HCT116 (cell line): ENCODE measurements around the gene NFIX. TPM values are rescaled to one million over a fixed set of nuclear protein-coding genes. Genes with fewer than 3 reads are reported as not detected.

Source experiments
- ATAC-seq: fragments of 200-7000 bp; cut with Tn5 transposase; 2 replicates; pipeline ENCODE4 v1.9.1; 2020; ENCODE audit warnings: mild to moderate bottlenecking, moderate library complexity
- BruUV-seq: library from RNA; stranded (reverse); fragments of 400-500 nt; replicated peaks from 2 replicates; lab custom pipeline; 2021; lab: Mats Ljungman, UMichigan
- CTCF ChIA-PET: fragments of 300-600 bp; sonication (Branson Sonifier 250); formaldehyde crosslinking; loops from one replicate; lab custom pipeline; 2021; ENCODE audit warnings: antibody characterized with exemption; lab: Charles Lee
- POLR2A ChIA-PET: fragments of 300-600, 350-600 bp; sonication (Branson Sonifier 250); formaldehyde crosslinking; loops from one replicate; lab custom pipeline; 2021; ENCODE audit warnings: antibody characterized with exemption; lab: Charles Lee
- RAD21 ChIA-PET, 2 experiments: fragments of 300-600 bp; sonication (Branson Sonifier 250); formaldehyde crosslinking; loops; one replicate each; lab custom pipeline; 2023; ENCODE audit warnings: low total read pairs in 2 of 2; ENCODE audit not compliant: uncharacterized antibody in 2 of 2, unreplicated experiment in 2 of 2, low non-redundant PET in 1 of 2; lab: Charles Lee
- DNase-seq: peaks from one replicate; pipeline ENCODE4 v3.0.0-alpha.2; 2010; ENCODE audit warnings: low read depth, low spot score
- H2AFZ ChIP-seq: fragments of 200-600 bp; shearing (Covaris generic), sonication (generic); 2 replicates; pipeline ENCODE4 v1.6.1; 2017; ENCODE audit warnings: low read depth, mixed run types, mixed read lengths, antibody characterized with exemption, low read length; ENCODE audit not compliant: poor library complexity, severe bottlenecking
- H3K27ac ChIP-seq: 2 replicates; pipeline ENCODE4 v1.5.1; 2012; ENCODE audit warnings: low read depth, low read length
- H3K27me3 ChIP-seq: fragments of 200-600 bp; sonication (generic); 2 replicates; pipeline ENCODE4 v1.6.1; 2016; ENCODE audit warnings: mixed run types, low read length, mixed read lengths; ENCODE audit not compliant: insufficient read depth
- H3K36me3 ChIP-seq, 2 experiments: fragments of 200-500 bp in 1 of 2; fragments of 200-600 bp in 1 of 2; sonication (Bioruptor generic) in 1 of 2; sonication (generic) in 1 of 2; 2 replicates each; pipeline versions ENCODE4 v1.5.1 to v1.6.1; 2014 to 2016; ENCODE audit warnings: low read length in 2 of 2, inconsistent platforms in 1 of 2, mixed read lengths in 1 of 2, mixed run types in 1 of 2; ENCODE audit not compliant: insufficient read depth in 2 of 2, control insufficient read depth in 1 of 2
- H3K4me1 ChIP-seq, 2 experiments: fragments of 200-600 bp in 1 of 2; sonication (generic) in 1 of 2; 2 replicates each; pipeline versions ENCODE4 v1.5.1 to v1.6.1; 2012 to 2017; ENCODE audit warnings: low read length in 2 of 2, inconsistent platforms in 1 of 2, mild to moderate bottlenecking in 1 of 2, mixed read lengths in 1 of 2, mixed run types in 1 of 2, moderate library complexity in 1 of 2; ENCODE audit not compliant: insufficient read depth in 2 of 2, control insufficient read depth in 1 of 2
- H3K4me2 ChIP-seq: fragments of 200-600 bp; sonication (generic); 2 replicates; pipeline ENCODE4 v1.6.1; 2017; ENCODE audit warnings: mixed run types, low read length, mixed read lengths
- H3K4me3 ChIP-seq, 2 experiments: fragments of 200-600 bp in 1 of 2; sonication (generic) in 1 of 2; replicated peaks in 1 of 2; 2 replicates each; pipeline ENCODE4 v1.5.1; 2011 to 2016; ENCODE audit warnings: low read length in 2 of 2, control low read depth in 1 of 2, low read depth in 1 of 2, mild to moderate bottlenecking in 1 of 2, mixed read lengths in 1 of 2, mixed run types in 1 of 2
- H3K79me2 ChIP-seq: fragments of 200-600 bp; sonication (generic); 2 replicates; pipeline ENCODE4 v1.6.1; 2017; ENCODE audit warnings: mild to moderate bottlenecking, mixed run types, low read length, moderate library complexity, mixed read lengths; ENCODE audit not compliant: insufficient read depth
- H3K9ac ChIP-seq: fragments of 200-600 bp; sonication (generic); 2 replicates; pipeline ENCODE4 v1.6.1; 2016; ENCODE audit warnings: low read length, mixed read lengths
- H3K9me2 ChIP-seq: fragments of 200-600 bp; sonication (generic), shearing (Covaris generic); 2 replicates; pipeline ENCODE4 v1.6.1; 2017; ENCODE audit warnings: mixed run types, mild to moderate bottlenecking, moderate library complexity; ENCODE audit not compliant: insufficient read depth
- H3K9me3 ChIP-seq, 2 experiments: fragments of 200-500 bp in 1 of 2; fragments of 200-600 bp in 1 of 2; sonication (Bioruptor generic) in 1 of 2; sonication (generic) in 1 of 2; 2 replicates each; pipeline ENCODE4 v1.6.1; 2014 to 2017; ENCODE audit warnings: low read length in 2 of 2, mixed read lengths in 2 of 2, inconsistent platforms in 1 of 2, low read depth in 1 of 2, mild to moderate bottlenecking in 1 of 2, mixed run types in 1 of 2, moderate library complexity in 1 of 2; ENCODE audit not compliant: control insufficient read depth in 1 of 2, insufficient read depth in 1 of 2
- H4K20me1 ChIP-seq: fragments of 200-600 bp; sonication (generic), shearing (Covaris generic); 2 replicates; pipeline ENCODE4 v1.6.1; 2017; ENCODE audit warnings: mixed run types, mild to moderate bottlenecking, moderate library complexity; ENCODE audit not compliant: insufficient read depth
- CBX3 ChIP-seq: IDR thresholded peaks from 2 replicates; pipeline ENCODE4 v1.6.1; 2012; ENCODE audit warnings: low read depth
- EZH2 ChIP-seq: fragments of 200-600 bp; sonication (generic); IDR thresholded peaks from 2 replicates; pipeline ENCODE4 v1.6.1; 2017; ENCODE audit warnings: antibody characterized with exemption, mixed run types
- POLR2AphosphoS5 ChIP-seq: IDR thresholded peaks from 2 replicates; pipeline ENCODE4 v1.6.1; 2011; ENCODE audit warnings: mild to moderate bottlenecking, low read depth, low read length, moderate library complexity
- RAD21 ChIP-seq: IDR thresholded peaks from 2 replicates; pipeline ENCODE4 v1.6.1; 2012; ENCODE audit warnings: low read depth, mild to moderate bottlenecking
- TCF7L2 ChIP-seq: IDR thresholded peaks from 2 replicates; pipeline ENCODE4 v1.7.0; 2011; ENCODE audit warnings: borderline replicate concordance, inconsistent platforms; ENCODE audit not compliant: insufficient read depth, insufficient read length; ENCODE audit errors: extremely low read depth
- intact Hi-C: fragments of 100-400 bp; cut with micrococcal nuclease; formaldehyde crosslinking; loops from 2 replicates; pipeline ENCODE4 v1.10.0; 2022
- total RNA-seq: library from RNA; stranded (reverse); gene quantifications from one replicate; pipeline ENCODE4 v1.2.1, GENCODE V29; 2021; ENCODE audit not compliant: unreplicated experiment
- TF ChIP-seq, protein P1 (sequence below), 3 experiments: fragments of 200-600 bp in 1 of 3; sonication (generic) in 1 of 3; IDR thresholded peaks in 2 of 3; conservative IDR thresholded peaks in 1 of 3; 2 replicates each; pipeline ENCODE4 v1.5.1; 2012 to 2017; ENCODE audit warnings: low read depth in 2 of 3, low read length in 2 of 3, antibody characterized with exemption in 1 of 3, borderline replicate concordance in 1 of 3, control low read depth in 1 of 3, mild to moderate bottlenecking in 1 of 3, mixed read lengths in 1 of 3, mixed run types in 1 of 3, moderate library complexity in 1 of 3; ENCODE audit not compliant: insufficient read depth in 1 of 3
- TF ChIP-seq, protein P2 (sequence below): IDR thresholded peaks from 2 replicates; pipeline ENCODE4 v1.6.1; 2012

The NFIX gene
- total RNA-seq, 1 experiment from 2014 or later: 34.8 TPM

DNA sequence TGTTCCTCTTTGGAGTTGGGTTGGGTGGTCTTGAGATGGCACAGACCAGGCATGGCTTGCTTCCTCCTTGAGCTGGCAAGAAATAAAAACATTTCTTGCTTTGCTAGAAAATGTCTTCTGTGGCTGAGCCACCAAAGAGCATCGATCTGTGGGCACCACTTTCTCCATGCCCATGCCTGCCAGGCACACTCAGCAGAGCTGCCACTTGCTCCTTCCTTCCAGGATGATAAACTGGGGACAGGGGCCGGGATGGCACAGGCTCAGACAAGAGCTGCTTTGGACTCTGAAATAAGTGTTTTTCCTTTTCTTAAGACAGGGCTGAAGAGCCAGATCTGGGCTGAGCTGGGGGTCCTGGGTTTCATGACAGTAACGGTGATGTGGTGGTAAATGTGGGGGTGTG, 32.8 kb downstream of the NFIX start:
- DNase-seq (no peak), ATAC-seq (no peak)
- Histone ChIP-seq H3K36me3 (peaks cover 0 to 5% of the 10 kb centered on the region in 2 experiments; a peak in 1 of 4 replicates), H3K27ac (no peak overlapping the region), H2AFZ (no peak overlapping the region), H4K20me1 (no peaks in the 10 kb centered on the region), H3K9ac (no peak overlapping the region), H3K79me2 (no peaks in the 10 kb centered on the region), H3K9me3 (no peaks in the 10 kb centered on the region), H3K9me2 (no peaks in the 10 kb centered on the region), H3K27me3 (no peaks in the 10 kb centered on the region), H3K4me1 (peaks cover 23% of the 10 kb centered on the region in 2 experiments), H3K4me2 (no peak overlapping the region), H3K4me3 (no peak overlapping the region)
- intact Hi-C loops: no loop called here
- TF ChIP-seq CBX3 (no peak), POLR2AphosphoS5 (no peak), TCF7L2 (no peak), RAD21 (no peak), EZH2 (no peak)
- TF ChIP-seq, protein P1, sequence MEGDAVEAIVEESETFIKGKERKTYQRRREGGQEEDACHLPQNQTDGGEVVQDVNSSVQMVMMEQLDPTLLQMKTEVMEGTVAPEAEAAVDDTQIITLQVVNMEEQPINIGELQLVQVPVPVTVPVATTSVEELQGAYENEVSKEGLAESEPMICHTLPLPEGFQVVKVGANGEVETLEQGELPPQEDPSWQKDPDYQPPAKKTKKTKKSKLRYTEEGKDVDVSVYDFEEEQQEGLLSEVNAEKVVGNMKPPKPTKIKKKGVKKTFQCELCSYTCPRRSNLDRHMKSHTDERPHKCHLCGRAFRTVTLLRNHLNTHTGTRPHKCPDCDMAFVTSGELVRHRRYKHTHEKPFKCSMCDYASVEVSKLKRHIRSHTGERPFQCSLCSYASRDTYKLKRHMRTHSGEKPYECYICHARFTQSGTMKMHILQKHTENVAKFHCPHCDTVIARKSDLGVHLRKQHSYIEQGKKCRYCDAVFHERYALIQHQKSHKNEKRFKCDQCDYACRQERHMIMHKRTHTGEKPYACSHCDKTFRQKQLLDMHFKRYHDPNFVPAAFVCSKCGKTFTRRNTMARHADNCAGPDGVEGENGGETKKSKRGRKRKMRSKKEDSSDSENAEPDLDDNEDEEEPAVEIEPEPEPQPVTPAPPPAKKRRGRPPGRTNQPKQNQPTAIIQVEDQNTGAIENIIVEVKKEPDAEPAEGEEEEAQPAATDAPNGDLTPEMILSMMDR (IDR thresholded peaks at IDR 0.05 in 2 of 3, conservative IDR thresholded peaks at IDR 0.05 in 1 of 3; ENCODE audit: borderline replicate concordance in 1 of 3, insufficient read depth in 1 of 3, low read depth in 2 of 3, low read length in 2 of 3): no peak
- TF ChIP-seq, protein P2, sequence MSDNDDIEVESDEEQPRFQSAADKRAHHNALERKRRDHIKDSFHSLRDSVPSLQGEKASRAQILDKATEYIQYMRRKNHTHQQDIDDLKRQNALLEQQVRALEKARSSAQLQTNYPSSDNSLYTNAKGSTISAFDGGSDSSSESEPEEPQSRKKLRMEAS: no peak
- POLR2A ChIA-PET: no interaction called here
- CTCF ChIA-PET: interaction anchor here (7.4 kb wide), 1 partner anchor 30 kb away, joined by 155 read pairs; no protein-coding TSS in a partner anchor
- RAD21 ChIA-PET: no interaction called here
- BruUV-seq: no TSS peak
